Kidney (tissue), 14 donors: ENCODE data around the gene DGKI. TPM values are rescaled to one million over a fixed set of nuclear protein-coding genes. Genes with fewer than 3 reads are reported as not detected.

Experiments
- DNase-seq, 5 donors: peaks; one replicate each; pipeline ENCODE4 v3.0.0-alpha.2; 2013 to 2020
- FAIRE-seq: peaks from 2 replicates; lab custom pipeline; 2012; peaks lifted over from hg19 to GRCh38; lab: Jason Lieb, UNC
- H3K27ac ChIP-seq, 2 donors: one replicate each; pipeline ENCODE4 v1.7.0; 2013; ENCODE audit warnings: low read depth in 2 of 2, low read length in 2 of 2, inconsistent platforms in 1 of 2
- H3K27me3 ChIP-seq: one replicate; pipeline ENCODE4 v1.7.1; 2013; ENCODE audit warnings: low read length, inconsistent platforms; ENCODE audit not compliant: control insufficient read depth, insufficient read depth
- H3K36me3 ChIP-seq, 3 donors: one replicate each; pipeline versions ENCODE4 v1.7.0 to v1.7.1; 2013; ENCODE audit warnings: low read length in 3 of 3, control low read depth in 1 of 3, inconsistent platforms in 1 of 3; ENCODE audit not compliant: insufficient read depth in 3 of 3, control insufficient read depth in 2 of 3
- H3K4me1 ChIP-seq, 3 donors: one replicate each; pipeline versions ENCODE4 v1.7.0 to v1.7.1; 2013; ENCODE audit warnings: low read length in 3 of 3, inconsistent platforms in 1 of 3, low read depth in 1 of 3; ENCODE audit not compliant: control insufficient read depth in 2 of 3, insufficient read depth in 2 of 3
- H3K4me3 ChIP-seq, 3 donors: one replicate each; pipeline versions ENCODE4 v1.7.0 to v1.8.1; 2013; ENCODE audit warnings: low read length in 3 of 3, control low read depth in 1 of 3, inconsistent platforms in 1 of 3
- H3K9ac ChIP-seq, 3 donors: one replicate each; pipeline versions ENCODE4 v1.7.0 to v1.7.1; 2013; ENCODE audit warnings: low read length in 3 of 3, control low read depth in 1 of 3, inconsistent platforms in 1 of 3
- H3K9me3 ChIP-seq, 3 donors: one replicate each; pipeline versions ENCODE4 v1.7.0 to v1.7.1; 2013; ENCODE audit warnings: low read length in 3 of 3, control low read depth in 1 of 3, inconsistent platforms in 1 of 3; ENCODE audit not compliant: control insufficient read depth in 2 of 3, insufficient read depth in 1 of 3
- intact Hi-C: fragments of 100-400 bp; cut with DNase I; formaldehyde crosslinking; loops from one replicate; pipeline ENCODE4 v1.11.1; 2022
- polyA plus RNA-seq: library from polyadenylated mRNA; stranded (reverse); fragments of 350-450 nt; fragmentation: Illumina TruSeq; extraction: RNeasy Lipid Tissue Mini Kit (QIAGEN cat#74804); gene quantifications from one replicate; pipeline ENCODE4 v1.2.3, GENCODE V29; 2014; ENCODE audit warnings: low read depth, low replicate concordance; ENCODE audit not compliant: insufficient read depth
- total RNA-seq: library from RNA; stranded (reverse); fragmentation: NEBNext Ultra II Directional; extraction: Animal tissue kit (Norgen Biotek cat#: 25700); gene quantifications from one replicate; pipeline ENCODE4 v1.2.1, GENCODE V29; 2021
- TF ChIP-seq, protein P1 (sequence below): IDR thresholded peaks from 3 replicates; pipeline ENCODE4 v1.5.1; 2012; ENCODE audit warnings: mild to moderate bottlenecking, moderate library complexity, borderline replicate concordance; ENCODE audit not compliant: insufficient read depth; ENCODE audit errors: extremely low read depth
- donor health status: control.
- donor health status: control.
- donor health status: control.
- donor health status: control.
- donor health status: control.
- donor health status: DM: yes; HTN: yes; CAD: no.
- donor health status: Normal renal cell carcinoma (clear cell type).

The DGKI gene
- total and polyA plus RNA-seq, 2 donors from 2014 or later = 1.3 to 2.5 TPM

DNA sequence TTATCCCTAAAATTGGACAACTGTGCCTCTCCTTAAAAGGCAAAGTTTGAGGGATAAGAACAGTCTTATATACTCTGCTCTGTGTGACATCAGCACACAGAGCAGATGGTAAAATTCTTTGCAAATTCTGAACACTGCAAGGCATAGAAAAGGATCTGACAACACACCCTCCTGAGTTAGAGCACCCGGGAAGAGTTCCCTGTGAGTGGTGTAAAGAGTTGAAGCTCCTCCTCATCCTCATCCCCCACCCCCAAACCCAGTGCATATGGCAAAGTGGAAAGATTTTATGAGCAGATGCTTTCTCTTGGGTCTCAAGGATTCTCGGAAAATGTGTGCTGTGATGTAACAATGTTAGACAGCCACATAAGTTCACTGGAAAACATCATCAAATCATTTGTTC, 40.0 kb upstream of the DGKI start:
- TF ChIP-seq, protein P1, sequence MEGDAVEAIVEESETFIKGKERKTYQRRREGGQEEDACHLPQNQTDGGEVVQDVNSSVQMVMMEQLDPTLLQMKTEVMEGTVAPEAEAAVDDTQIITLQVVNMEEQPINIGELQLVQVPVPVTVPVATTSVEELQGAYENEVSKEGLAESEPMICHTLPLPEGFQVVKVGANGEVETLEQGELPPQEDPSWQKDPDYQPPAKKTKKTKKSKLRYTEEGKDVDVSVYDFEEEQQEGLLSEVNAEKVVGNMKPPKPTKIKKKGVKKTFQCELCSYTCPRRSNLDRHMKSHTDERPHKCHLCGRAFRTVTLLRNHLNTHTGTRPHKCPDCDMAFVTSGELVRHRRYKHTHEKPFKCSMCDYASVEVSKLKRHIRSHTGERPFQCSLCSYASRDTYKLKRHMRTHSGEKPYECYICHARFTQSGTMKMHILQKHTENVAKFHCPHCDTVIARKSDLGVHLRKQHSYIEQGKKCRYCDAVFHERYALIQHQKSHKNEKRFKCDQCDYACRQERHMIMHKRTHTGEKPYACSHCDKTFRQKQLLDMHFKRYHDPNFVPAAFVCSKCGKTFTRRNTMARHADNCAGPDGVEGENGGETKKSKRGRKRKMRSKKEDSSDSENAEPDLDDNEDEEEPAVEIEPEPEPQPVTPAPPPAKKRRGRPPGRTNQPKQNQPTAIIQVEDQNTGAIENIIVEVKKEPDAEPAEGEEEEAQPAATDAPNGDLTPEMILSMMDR = no peak
- DNase-seq (no peak), FAIRE-seq (no peak)
- Histone ChIP-seq H3K4me1 (no peaks in the 10 kb centered on the region), H3K4me3 (no peak overlapping the region), H3K27ac (no peak overlapping the region), H3K27me3 (no peaks in the 10 kb centered on the region), H3K36me3 (peaks cover 10 to 31% (median 27%) of the 10 kb centered on the region in 3 donors), H3K9me3 (no peaks in the 10 kb centered on the region), H3K9ac (no peak overlapping the region)
- intact Hi-C loops = no loop called here

DNA sequence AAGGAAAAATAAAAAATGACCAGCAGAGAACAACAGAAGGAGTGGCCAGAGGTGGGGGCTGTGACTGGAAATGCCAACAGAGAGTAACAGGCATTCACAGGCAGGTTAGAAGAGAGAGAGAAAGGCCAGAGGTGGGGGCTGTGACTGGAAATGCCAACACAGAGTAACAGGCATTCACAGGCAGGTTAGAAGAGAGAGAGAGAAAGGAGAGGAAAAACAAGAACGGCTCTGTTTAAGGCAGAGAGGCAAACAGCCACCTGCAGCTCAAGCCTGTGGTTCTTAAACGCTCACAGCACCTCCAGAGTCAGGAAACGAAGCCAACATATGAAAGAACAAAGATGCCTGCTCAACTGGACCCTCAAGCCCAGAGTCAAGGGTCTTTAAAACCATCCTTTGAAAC, 39.5 kb upstream of the DGKI start:
- TF ChIP-seq, protein P1 = no peak
- H3K4me1 ChIP-seq = no peaks in the 10 kb centered on the region
- no peak overlapping the region for H3K9ac ChIP-seq
- H3K4me3 ChIP-seq = no peak overlapping the region
- H3K27ac ChIP-seq = no peak overlapping the region
- peaks cover 10 to 35% (median 30%) of the 10 kb centered on the region in 3 donors for H3K36me3 ChIP-seq
- no peaks in the 10 kb centered on the region for H3K9me3 ChIP-seq
- FAIRE-seq (no peak), DNase-seq (no peak)
- no peaks in the 10 kb centered on the region for H3K27me3 ChIP-seq
- intact Hi-C loops = no loop called here

- Histone ChIP-seq H3K9ac (no peak overlapping the region), H3K4me3 (no peak overlapping the region), H3K27me3 (no peaks in the 10 kb centered on the region), H3K9me3 (no peaks in the 10 kb centered on the region), H3K27ac (no peak overlapping the region), H3K36me3 (peaks cover 10 to 39% (median 28%) of the 10 kb centered on the region in 3 donors), H3K4me1 (no peaks in the 10 kb centered on the region)
- intact Hi-C loops = no loop called here
- DNase-seq (no peak), FAIRE-seq (no peak)
- TF ChIP-seq, protein P1 = no peak
These were observed 38.9 kb upstream of the DGKI start for GRCh38 chr7:137885678-137886077.

- FAIRE-seq (no peak), DNase-seq (no peak)
- no peaks in the 10 kb centered on the region for H3K4me1 ChIP-seq
- TF ChIP-seq, protein P1 = no peak
- no peaks in the 10 kb centered on the region for H3K27me3 ChIP-seq
- no peaks in the 10 kb centered on the region for H3K9me3 ChIP-seq
- no peak overlapping the region for H3K4me3 ChIP-seq
- no peak overlapping the region for H3K27ac ChIP-seq
- H3K36me3 ChIP-seq = peaks cover 10 to 58% (median 33%) of the 10 kb centered on the region in 3 donors
- H3K9ac ChIP-seq = no peak overlapping the region
- intact Hi-C loops = no loop called here
These were observed 36.0 kb upstream of the DGKI start for GRCh38 chr7:137882806-137883205.
